ENCODE data around the gene SOS1.

- TF ChIP-seq CTCF (conservative IDR thresholded peaks at IDR 0.05 in 1 of 2, IDR thresholded peaks at IDR 0.05 in 1 of 2; ENCODE audit: low read depth in 1 of 2, low read length in 2 of 2) (no peak), EZH2 (IDR thresholded peaks at IDR 0.05; ENCODE audit: low read length, missing control alignments) (no peak)
Measured at GRCh38 chr2:39018638-39019037, 102.2 kb downstream of the SOS1 start.

All from fibroblast of lung (primary cell).